Measurements from ENCODE around the gene TBC1D22A.

GRCh38 chr22:46947516-46948257 is 185.2 kb downstream of the TBC1D22A start:
- TF ChIP-seq CTCF (IDR thresholded peaks at IDR 0.05), result no peak
- no peak for TF ChIP-seq POLR2A (IDR thresholded peaks at IDR 0.05)

All from right lobe of liver (tissue), 4 donors.